GM18909 (cell line): ENCODE data around the gene EIF5A.
A peak's percentile ranks its signal among the peaks of the same experiment; 100 is the strongest.

Experiments
- ATAC-seq: cut with Tn5 transposase; IDR thresholded peaks from one replicate; pipeline ENCODE4 v1.9.1; 2021; ENCODE audit warnings: mild to moderate bottlenecking; ENCODE audit not compliant: unreplicated experiment, poor library complexity

The EIF5A gene

DNA sequence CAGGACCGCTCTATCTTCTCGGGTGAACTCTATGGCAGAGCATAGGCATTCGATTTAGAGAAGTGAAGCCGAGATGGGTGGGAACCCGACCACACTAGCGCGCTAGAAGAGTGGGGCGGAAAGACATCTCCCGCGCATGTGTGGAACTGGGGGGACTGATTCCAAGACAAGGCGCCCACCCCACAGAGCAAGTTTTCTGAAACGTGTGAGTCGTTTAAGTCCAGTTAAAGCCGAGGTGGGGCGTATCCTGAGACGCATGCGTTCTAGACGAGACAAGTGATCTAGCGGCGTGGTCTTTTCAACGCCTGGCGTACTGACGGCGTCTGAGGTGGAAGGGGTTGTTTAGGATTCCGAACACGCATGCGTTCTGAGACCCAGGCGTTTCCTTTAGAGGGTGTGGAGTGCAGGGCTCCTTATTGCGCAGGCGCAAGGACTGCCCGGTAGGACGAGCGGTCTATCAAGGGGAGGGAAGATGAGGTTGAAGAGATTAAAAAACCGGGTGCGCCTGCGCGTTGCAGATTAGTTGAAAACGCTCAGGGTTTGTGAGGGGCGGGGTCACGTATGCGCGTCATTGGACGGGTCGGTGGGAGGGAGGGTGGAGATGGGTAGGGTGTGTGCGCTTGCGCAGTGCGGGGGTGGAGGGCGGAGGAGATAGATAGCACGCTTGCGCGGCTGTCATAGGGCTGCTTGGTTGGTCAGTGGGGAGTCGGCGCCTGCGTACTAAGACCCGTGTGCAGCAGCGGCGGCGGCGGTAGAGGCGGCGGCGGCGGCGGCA lies at the start of gene EIF5A:
Gene EIF5A, plus strand, starts transcription at position 718 of the 775 bp plus-strand sequence. CDS start 2,008 bp downstream, outside the sequence.
- peak; percentile 70 for ATAC-seq

DNA sequence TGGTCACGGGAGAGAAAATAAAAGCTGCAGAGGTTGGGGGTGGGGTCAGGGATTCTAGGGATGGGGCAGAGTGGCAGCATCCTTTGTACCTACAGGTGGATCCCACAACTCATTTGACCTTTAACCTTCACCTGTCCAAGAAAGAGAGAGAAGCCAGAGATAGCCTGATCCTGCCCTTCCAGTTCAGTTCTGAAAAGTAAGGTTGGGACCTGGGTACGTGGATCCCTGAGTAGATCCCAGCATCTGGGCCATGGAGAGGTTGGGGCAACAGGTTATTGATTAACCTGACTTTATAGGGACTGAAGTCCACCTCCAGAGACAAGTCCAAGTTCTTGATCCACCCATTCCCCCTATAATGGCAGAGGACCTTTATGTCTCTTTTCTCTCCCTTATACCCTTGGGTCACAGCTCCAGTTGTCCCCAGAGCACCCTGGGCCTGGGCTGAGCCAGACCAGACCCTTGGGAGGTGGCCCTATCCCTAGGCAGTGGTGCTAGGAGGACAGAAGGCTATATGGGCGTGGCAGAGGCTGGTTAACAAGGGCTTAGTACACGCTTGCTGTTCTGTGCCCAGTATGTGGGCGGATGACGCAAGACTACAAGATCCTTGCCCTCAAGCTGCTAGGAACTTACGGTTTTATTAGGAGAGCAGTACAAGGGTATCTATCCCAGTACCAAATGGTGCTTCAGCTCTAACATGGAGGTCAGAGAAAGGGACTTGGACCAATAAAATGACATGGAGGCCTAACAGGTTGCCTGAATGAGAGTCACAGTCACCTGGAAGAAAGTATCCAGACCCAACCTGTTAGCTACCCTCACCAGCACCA lies 48.5 kb upstream of the EIF5A start:
- ATAC-seq = no peak

DNA sequence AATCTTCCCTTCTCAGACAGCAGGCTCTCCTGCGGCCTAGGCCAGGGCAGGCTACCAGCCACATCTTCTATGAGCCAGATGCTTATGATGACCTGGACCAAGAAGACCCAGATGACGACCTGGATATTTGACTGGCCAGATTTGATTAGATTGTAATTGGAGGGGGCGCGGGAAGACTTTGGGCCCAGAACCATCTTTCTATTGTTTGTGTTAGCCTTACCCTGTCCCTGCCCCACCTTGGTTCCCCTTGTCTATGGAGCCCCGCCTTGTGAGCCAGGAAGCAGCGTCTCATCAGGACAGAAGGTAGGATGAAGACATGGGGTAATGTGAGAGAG lies 47.9 kb upstream of the EIF5A start:
- ATAC-seq = no peak

DNA sequence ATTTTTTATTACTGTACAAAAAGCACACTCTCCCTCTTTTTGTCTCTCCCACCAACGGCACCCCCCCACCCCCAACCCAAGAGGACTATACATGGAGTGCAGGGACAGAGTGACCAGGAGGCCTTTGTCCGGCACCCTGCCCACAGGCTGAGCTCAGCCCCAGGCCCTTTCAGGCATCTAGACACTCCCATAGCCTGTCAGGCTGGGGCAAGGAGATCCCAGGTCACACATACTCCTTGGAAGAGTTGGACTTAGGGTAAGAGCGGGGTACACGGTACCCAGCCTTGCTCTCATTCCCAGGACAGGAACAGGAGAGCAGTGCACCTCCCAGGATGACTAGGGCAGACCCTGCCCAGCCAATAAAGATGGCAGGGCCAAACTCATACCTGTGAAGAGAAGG lies 47.3 kb upstream of the EIF5A start:
- no peak for ATAC-seq

DNA sequence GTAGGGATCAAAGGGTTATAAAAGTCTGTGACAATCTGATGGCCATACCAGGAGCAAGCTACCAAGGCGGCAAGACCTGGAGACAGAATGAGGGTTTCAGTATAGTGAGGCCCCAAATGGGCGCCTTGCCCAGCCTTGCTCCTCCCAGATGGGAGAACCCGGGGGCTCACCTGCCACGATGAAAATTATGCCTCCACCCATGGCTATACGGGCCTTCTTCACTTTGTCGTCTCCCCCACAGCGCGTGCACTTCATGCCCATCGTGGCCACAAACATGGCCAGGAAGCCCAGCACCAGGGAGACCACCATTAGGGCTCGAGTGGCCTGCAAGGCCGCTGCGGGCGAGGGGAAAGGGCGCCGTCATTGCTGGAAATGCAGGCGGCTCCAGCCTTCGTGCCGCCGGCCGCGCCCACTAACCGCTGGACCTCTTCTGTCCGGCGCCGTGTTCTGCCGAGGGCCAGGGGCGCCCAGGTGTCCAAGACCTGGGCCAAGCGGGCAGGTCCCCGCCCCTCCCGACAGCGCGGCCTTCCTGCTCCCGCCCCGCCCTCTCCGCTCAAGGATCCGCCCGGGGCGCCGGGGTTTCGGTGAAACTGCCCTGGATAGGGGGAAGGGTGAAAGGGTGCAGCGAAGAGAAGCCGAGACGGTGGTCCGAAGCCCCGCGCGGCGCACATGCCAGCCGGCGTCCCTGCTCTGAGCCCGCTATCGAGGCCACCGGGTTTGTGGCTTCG lies 46.6 kb upstream of the EIF5A start:
- no peak for ATAC-seq

DNA sequence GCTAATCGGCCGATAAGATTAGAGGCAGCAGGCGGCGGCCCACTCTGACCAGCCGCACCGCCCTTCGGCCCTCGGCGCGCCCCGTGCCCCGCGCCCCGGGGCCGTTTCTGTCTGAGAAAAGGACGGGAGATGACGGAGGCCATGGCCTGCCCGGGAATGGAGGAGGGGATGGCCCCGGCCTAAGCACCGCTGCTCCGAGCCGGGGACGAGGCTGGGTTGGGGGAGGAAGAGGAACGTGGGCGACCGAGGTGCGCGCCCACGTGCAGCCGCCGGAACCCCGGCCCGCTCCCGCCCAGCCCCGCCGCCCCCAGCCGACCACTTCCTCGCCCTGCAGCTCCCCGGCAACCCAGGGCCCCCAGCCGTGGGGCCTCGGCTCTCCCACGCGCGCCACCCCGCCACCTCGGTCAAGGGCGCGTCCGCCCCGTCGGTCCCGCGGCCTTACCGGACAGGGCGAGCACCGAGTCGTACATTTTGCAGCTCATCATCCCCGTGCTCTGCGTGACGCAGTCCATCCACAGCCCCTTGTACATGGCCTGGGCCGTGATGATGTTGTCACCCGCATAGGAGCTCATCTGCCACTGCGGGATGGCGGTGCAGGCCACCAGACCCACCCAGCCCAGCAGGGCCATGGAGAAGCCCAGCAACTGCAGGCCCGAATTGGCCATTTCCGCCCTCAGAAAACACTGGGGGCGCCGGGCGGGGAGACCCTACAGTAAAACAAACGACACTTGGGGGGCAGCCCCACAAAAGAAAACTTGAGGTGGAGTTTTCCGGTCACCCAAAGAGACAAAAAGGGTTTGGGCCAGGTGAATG lies 45.8 kb upstream of the EIF5A start:
- ATAC-seq = no peak

DNA sequence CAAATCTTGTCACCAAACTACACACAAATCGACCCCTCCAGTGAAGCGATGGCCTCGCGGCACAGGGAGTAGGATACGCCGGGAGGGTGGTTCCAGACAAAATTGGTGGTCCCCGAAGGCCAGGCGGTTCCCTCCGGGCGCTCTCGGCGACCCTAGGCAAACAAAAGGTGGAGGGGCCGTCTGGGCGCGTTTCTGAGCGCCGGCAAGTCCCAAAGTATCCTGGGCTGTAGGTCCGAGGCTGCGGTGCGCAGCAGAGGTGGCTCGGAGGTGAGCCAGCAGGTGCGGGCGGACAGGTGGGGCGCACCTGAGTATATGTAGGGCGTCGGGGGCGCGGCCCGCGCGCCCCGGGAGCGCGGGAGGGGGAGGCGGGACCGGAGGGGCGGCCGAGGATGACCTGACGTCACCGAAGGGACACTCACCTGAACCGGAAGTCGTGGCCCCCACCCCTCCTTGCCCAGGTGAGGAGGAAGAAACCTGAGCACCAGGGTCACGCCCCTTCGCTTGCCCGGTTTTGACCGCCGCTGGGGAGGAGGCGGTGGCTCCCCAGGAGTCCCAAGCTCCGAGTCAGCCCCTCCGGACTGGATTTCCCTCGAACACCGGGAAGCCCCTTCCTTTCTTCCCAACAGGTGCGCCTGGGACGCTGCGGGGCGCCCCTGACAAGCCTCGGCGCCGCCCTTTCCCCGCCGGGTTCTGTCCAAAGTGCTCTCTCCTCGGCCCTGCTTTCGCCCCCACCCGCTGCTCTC lies 45.1 kb upstream of the EIF5A start, which contains the start of gene CLDN7:
Gene CLDN7, minus strand, starts transcription at position 287 of the 743 bp plus-strand sequence. CDS start 435 bp downstream, outside the sequence.
- no peak for ATAC-seq

DNA sequence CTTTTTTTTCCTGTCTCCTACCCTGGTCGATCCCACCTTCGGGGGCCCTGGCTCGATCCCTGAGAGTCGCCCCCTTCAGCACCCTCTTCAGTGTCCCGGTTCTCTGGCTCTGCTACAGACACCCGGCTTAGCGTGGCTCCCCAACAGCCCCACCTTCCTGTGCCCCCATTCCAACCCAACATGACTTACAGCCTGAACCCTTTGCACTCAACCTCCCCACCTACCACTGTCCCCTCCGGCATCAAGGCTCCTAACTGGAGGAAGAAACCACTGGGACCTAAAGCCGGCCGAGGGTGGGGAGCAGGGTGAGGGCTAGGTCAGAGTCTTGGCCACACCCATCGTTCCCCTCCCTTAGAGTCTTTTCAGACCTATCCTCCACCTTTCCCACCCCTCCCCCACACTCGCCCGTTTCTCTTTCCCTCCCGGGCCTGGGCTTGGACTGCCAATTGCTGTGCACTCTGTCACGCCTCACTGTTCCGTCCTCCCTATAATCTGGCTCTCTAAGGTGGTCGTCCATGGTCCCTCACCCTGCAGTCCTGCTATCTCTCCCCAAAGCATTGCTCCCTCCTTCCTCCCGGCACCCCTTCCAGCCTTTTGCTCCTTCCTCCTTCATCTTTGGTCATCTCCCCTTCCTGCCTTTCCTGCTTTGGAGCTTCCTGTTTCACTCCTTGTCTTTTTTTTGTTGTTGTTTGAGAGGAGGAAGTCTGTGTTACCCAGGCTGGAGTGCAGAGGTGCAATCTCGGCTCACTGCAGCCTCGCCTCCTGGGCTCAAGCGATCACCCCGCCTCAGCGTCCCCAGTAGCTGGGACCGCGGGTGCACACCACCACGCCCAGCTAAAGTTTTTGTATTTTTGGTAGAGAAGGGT lies 44.3 kb upstream of the EIF5A start:
- ATAC-seq = no peak

DNA sequence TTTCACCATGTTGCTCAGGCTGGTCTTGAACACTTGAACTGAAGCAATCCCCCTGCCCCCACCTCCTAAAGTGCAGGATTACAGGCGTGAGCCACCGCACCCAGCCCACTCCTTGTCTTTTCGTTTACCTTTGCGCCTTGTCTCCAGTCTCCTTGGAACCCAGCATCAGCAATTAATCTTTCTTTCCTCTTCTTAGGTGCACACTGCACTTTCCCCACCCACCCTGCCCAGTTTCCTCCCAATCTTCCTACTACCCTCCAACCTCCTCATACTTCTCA lies 43.7 kb upstream of the EIF5A start:
- ATAC-seq = no peak

DNA sequence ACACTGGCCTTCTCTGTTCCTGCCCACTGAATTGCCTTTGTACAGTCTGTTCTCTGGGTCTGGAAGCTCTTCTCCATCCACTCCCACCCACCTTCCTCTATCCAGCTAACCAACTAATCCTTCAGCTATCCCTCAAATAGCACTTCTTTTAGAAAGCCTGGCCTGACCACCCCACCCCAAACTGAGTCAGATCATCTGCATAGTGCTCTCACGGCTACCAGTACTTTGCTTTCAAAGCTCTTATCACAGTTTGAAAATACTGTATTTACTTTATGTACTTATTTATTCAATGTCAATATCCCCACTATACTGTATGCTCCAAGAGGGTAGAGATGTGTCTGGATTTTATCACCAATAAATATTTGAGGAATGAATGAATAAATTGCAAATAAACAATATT lies 40.6 kb upstream of the EIF5A start:
- no peak for ATAC-seq

DNA sequence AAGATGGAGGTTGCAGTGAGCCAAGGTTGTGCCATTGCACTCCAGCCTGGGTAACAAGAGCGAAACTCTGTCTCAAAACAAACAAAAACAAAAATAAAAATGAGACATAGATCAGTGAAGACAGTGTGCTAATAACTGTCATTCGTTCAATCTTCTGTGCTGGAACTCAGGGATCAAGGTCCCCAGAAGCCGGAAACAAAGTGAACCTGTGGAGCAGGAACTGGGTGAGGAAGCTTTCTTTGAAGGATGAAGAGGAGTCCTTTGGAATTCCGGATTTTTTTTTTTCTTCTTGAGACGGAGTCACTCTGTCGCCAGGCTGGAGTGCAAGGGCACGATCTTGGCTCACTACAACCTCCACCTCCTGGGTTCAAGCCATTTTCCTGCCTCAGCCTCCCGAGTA lies 28.0 kb upstream of the EIF5A start:
- no peak for ATAC-seq

DNA sequence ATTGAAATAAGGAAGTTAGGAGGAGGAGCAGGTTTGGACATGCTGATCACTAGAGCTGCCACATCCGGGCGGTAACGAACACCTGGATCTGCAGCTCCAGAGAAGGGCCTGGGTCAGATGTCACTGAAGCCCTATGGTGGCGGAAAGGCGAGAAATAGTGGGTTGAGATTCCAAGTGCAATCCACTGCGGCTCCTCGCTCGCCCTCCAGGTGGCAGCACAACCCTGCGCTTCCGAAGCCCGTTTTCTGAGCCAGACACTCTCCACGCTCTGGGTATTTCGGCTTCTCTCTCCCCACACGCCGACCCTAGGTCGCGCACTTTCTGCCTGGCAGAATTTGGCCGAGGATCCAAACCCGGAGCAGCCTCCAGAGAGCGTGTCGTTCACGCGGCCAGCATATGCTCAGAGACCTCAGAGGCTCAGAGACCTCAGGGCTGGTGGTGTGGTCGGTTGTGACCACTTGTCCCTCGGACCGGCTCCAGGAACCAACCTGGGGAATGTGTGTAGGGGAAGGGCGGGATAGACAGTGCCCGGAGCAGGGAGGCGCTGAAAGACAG lies 26.8 kb upstream of the EIF5A start:
- ATAC-seq = peak; percentile 56

DNA sequence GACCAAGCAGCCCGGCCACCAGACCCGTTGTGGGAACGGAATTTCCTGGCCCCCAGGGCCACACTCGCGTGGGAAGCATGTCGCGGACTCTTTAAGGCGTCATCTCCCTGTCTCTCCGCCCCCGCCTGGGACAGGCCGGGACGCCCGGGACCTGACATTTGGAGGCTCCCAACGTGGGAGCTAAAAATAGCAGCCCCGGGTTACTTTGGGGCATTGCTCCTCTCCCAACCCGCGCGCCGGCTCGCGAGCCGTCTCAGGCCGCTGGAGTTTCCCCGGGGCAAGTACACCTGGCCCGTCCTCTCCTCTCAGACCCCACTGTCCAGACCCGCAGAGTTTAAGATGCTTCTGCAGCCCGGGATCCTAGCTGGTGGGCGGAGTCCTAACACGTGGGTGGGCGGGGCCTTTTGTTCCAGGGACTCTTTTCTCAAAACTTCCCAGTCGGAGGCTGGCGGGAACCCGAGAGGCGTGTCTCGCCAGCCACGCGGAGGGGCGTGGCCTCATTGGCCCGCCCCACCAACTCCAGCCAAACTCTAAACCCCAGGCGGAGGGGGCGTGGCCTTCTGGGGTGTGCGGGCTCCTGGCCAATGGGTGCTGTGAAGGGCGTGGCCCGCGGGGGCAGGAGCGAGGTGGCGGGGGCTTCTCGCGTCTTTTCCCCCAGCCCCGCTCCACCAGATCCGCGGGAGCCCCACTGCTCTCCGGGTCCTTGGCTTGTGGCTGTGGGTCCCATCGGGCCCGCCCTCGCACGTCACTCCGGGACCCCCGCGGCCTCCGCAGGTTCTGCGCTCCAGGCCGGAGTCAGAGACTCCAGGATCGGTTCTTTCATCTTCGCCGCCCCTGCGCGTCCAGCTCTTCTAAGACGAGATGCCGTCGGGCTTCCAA lies 26.1 kb upstream of the EIF5A start, which contains the start of gene SLC2A4:
Gene SLC2A4, plus strand, starts transcription at position 645 of the 879 bp plus-strand sequence. Its CDS starts 217 bp downstream, at position 862.
- ATAC-seq = peak; percentile 66

DNA sequence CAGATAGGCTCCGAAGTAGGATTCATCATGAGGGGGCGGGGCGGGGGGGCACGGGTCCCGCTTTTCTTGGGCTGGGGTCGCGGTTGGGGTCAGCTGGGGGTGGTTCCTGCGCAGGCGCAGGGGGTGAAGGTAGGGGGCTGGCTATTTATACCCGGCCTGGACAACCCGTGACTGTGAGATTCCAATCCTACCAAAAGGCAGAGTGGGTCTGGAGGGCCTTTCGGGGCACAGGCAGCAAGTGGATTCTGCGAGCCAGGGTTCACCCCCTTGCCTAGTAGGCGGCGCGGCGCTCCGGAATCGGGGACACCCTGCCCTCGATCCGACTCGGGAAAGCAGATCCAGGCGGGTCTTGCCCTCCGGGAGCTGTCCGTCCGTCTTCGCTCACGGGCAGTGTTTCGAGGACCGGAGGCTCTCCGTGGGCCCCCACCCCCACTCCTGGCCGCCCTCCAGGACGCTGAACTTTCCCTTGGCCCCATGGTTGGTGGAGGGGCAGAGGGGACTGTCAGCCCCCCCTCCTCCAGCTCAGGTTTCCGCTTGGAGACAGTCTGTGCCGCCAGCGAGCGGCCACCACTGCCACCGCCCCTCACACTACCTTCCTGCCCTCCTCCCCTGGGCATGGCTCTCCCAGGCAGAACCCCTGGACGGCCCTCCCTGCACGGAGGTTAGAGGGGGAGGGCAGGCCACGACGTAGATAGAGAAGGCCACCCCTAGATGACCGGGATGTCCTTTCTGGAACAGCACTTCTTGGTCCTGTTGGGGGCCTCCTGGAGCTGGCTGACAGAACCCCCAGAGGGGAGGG lies 25.3 kb upstream of the EIF5A start:
- no peak for ATAC-seq

DNA sequence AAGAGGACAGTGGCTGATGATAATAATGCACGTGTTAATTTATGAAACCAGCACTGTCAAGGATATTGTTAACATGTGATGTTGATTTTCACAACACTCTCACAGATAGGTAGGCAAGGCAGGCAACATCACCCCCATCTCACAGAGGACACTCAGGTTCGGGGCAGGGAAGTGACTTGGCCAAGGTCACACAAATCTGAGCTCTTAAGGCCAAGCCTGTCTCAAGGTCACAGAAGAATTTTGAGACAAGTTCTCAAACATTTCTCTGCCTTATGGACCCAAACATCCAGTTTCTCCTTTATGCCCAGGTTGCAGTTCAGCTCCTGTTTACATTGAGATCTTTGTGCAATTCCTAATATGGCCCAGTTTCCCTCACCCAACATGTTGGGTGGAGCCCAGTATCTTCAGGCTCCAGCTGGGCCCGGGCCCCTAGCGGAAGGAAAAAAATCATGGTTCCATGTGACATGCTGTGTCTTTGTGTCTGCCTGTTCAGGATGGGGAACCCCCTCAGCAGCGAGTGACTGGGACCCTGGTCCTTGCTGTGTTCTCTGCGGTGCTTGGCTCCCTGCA lies 24.6 kb upstream of the EIF5A start:
- ATAC-seq = no peak
